HepG2 (cell line): ENCODE results near the gene GJB1. TPM values are rescaled to one million over a fixed set of nuclear protein-coding genes. Genes with fewer than 3 reads are reported as not detected.
A peak's percentile ranks its signal among the peaks of the same experiment; 100 is the strongest.

ENCODE experiments used
- AGO1 ChIP-seq: fragments of 200-400 bp; formaldehyde crosslinking; IDR thresholded peaks from 2 replicates; pipeline ENCODE4 v1.6.1; 2017; ENCODE audit warnings: mild to moderate bottlenecking, low read depth, low read length, moderate library complexity; ENCODE audit not compliant: poor library complexity, severe bottlenecking
- DMAP1 ChIP-seq: IDR thresholded peaks from 2 replicates; pipeline ENCODE4 v1.6.1; 2016
- FOXK2 ChIP-seq: fragments of 450-650 bp; IDR thresholded peaks from 2 replicates; pipeline ENCODE4 v1.6.1; 2016
- JUND ChIP-seq: sonication (generic); formaldehyde crosslinking; IDR thresholded peaks from 2 replicates; pipeline ENCODE4 v1.8.0; 2022; ENCODE audit warnings: mild to moderate bottlenecking, missing genetic modification reagents
- MEIS1 ChIP-seq: sonication (generic); formaldehyde crosslinking; IDR thresholded peaks from 2 replicates; pipeline ENCODE4 v1.9.0; 2021; ENCODE audit warnings: mild to moderate bottlenecking, missing genetic modification reagents, moderate library complexity, borderline replicate concordance
- MIER2 ChIP-seq: IDR thresholded peaks from 2 replicates; pipeline ENCODE4 v1.6.1; 2016; ENCODE audit warnings: missing biosample characterization, missing genetic modification reagents
- MYNN ChIP-seq: sonication (generic); formaldehyde crosslinking; IDR thresholded peaks from 2 replicates; pipeline ENCODE4 v1.4.0; 2020; ENCODE audit warnings: mild to moderate bottlenecking, low read depth, missing genetic modification reagents
- SIN3B ChIP-seq: fragments of 150-350 bp; IDR thresholded peaks from 2 replicates; pipeline ENCODE4 v1.6.1; 2014; ENCODE audit warnings: low read length
- SKIL ChIP-seq: sonication (generic); formaldehyde crosslinking; IDR thresholded peaks from 2 replicates; pipeline ENCODE4 v1.8.0; 2022; ENCODE audit warnings: missing genetic modification reagents, mild to moderate bottlenecking, moderate library complexity, borderline replicate concordance
- SP1 ChIP-seq, 2 experiments: fragments of 450-650 bp in 1 of 2; sonication (generic) in 1 of 2; formaldehyde crosslinking in 1 of 2; IDR thresholded peaks; 2 replicates each; pipeline versions ENCODE4 v1.4.0 to v1.6.1; 2016 to 2020; ENCODE audit warnings: missing genetic modification reagents in 1 of 2
- TBL1XR1 ChIP-seq: fragments of 150-350 bp; IDR thresholded peaks from 2 replicates; pipeline ENCODE4 v1.6.1; 2014; ENCODE audit warnings: borderline replicate concordance, low read length; ENCODE audit not compliant: partially characterized antibody
- TGIF2 ChIP-seq: IDR thresholded peaks from 2 replicates; pipeline ENCODE4 v1.6.1; 2016; ENCODE audit warnings: control low read depth, missing compliant biosample characterization
- TOE1 ChIP-seq: sonication (generic); formaldehyde crosslinking; IDR thresholded peaks from 2 replicates; pipeline ENCODE4 v1.4.0; 2020; ENCODE audit warnings: mild to moderate bottlenecking, missing genetic modification reagents
- ZC3H13 ChIP-seq: sonication (generic); formaldehyde crosslinking; IDR thresholded peaks from 2 replicates; pipeline ENCODE4 v1.8.1; 2023; ENCODE audit warnings: mild to moderate bottlenecking, missing genetic modification reagents, moderate library complexity
- ZNF333 ChIP-seq: sonication (generic); formaldehyde crosslinking; IDR thresholded peaks from 2 replicates; pipeline ENCODE4 v1.4.0; 2020; ENCODE audit warnings: mild to moderate bottlenecking, missing genetic modification reagents, borderline replicate concordance
- ZNF337 ChIP-seq: sonication (generic); formaldehyde crosslinking; IDR thresholded peaks from 2 replicates; pipeline ENCODE4 v1.5.1; 2020; ENCODE audit warnings: missing genetic modification reagents, low read depth, mild to moderate bottlenecking, borderline replicate concordance
- ZNF652 ChIP-seq: IDR thresholded peaks from 2 replicates; pipeline ENCODE4 v1.6.1; 2016; ENCODE audit warnings: low read depth, borderline replicate concordance
- ZNF883 ChIP-seq: sonication (generic); formaldehyde crosslinking; IDR thresholded peaks from 2 replicates; pipeline ENCODE4 v1.5.1; 2020; ENCODE audit warnings: mild to moderate bottlenecking, missing genetic modification reagents; ENCODE audit errors: not compliant biosample characterization
- polyA plus RNA-seq, 8 experiments: library from polyadenylated mRNA; depleted of rRNA in 3 of 8; stranded (reverse) in 7 of 8; unstranded in 1 of 8; fragments of >200 nt; fragmentation: Illumina TruSeq in 4 of 8; extraction: Trizol in 4 of 8; gene quantifications; 2 replicates each; pipeline versions ENCODE4 v1.2.1 to v1.2.3, GENCODE V29; 2011 to 2016; ENCODE audit warnings: low read depth in 4 of 8, missing spikeins in 1 of 8, mixed read lengths in 1 of 8; ENCODE audit not compliant: insufficient read depth in 1 of 8
- total RNA-seq, 5 experiments: library from RNA; depleted of rRNA; stranded (reverse); fragments of >200 nt; fragmentation: Illumina TruSeq; extraction: Trizol; gene quantifications; 2 replicates each; pipeline ENCODE4 v1.2.3, GENCODE V29; 2016; ENCODE audit warnings: low read depth in 1 of 5
- TF ChIP-seq, protein P1 (sequence below): sonication (generic); formaldehyde crosslinking; IDR thresholded peaks from 2 replicates; pipeline ENCODE4 v1.8.1; 2023; ENCODE audit warnings: mild to moderate bottlenecking, moderate library complexity, missing genetic modification reagents
- TF ChIP-seq, protein P2 (sequence below): sonication (generic); formaldehyde crosslinking; IDR thresholded peaks from 2 replicates; pipeline ENCODE4 v1.5.0; 2020; ENCODE audit warnings: mild to moderate bottlenecking, missing genetic modification reagents
- TF ChIP-seq, protein P3 (sequence below): sonication (generic); formaldehyde crosslinking; IDR thresholded peaks from 2 replicates; pipeline ENCODE4 v1.5.0; 2020; ENCODE audit warnings: missing genetic modification reagents, mild to moderate bottlenecking, borderline replicate concordance
- TF ChIP-seq, protein P4 (sequence below): sonication (generic); formaldehyde crosslinking; IDR thresholded peaks from 2 replicates; pipeline ENCODE4 v1.4.0; 2020; ENCODE audit warnings: missing genetic modification reagents, borderline replicate concordance

The GJB1 gene
- total and polyA plus RNA-seq, 2 of the 13 experiments (the other 11 are each of a cell fraction or from before 2014, with no cell fraction given): 111 to 161 TPM

- TF ChIP-seq, protein P1, sequence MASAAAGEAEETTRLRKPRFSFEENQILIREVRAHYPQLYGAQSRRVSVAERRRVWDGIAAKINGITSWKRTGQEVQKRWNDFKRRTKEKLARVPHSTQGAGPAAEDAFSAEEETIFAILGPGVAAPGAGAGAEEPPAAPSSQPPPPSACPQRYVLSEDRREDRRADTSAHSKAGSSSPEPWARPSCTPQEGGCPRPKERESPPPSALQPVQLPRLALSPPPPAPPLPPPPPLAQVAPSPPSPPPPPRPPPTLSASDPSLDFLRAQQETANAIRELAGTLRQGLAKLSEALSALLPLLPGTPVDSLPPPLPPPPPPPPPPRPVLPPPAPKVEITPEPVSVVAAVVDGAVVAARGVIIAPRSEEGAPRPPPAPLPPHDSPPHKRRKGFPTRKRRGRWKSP (CRISPR knock-in tag): peak; percentile 46; the same call in 1 of the 2 replicates
- no peak for TF ChIP-seq TGIF2 (CRISPR knock-in tag)
- TF ChIP-seq, protein P2, sequence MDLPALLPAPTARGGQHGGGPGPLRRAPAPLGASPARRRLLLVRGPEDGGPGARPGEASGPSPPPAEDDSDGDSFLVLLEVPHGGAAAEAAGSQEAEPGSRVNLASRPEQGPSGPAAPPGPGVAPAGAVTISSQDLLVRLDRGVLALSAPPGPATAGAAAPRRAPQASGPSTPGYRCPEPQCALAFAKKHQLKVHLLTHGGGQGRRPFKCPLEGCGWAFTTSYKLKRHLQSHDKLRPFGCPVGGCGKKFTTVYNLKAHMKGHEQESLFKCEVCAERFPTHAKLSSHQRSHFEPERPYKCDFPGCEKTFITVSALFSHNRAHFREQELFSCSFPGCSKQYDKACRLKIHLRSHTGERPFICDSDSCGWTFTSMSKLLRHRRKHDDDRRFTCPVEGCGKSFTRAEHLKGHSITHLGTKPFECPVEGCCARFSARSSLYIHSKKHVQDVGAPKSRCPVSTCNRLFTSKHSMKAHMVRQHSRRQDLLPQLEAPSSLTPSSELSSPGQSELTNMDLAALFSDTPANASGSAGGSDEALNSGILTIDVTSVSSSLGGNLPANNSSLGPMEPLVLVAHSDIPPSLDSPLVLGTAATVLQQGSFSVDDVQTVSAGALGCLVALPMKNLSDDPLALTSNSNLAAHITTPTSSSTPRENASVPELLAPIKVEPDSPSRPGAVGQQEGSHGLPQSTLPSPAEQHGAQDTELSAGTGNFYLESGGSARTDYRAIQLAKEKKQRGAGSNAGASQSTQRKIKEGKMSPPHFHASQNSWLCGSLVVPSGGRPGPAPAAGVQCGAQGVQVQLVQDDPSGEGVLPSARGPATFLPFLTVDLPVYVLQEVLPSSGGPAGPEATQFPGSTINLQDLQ: no peak
- TF ChIP-seq SKIL: no peak
- no peak for TF ChIP-seq MEIS1 (CRISPR knock-in tag)
- peak; percentile 66; the same call in 1 of the 2 replicates for TF ChIP-seq ZNF652 (CRISPR knock-in tag)
- TF ChIP-seq, protein P3, sequence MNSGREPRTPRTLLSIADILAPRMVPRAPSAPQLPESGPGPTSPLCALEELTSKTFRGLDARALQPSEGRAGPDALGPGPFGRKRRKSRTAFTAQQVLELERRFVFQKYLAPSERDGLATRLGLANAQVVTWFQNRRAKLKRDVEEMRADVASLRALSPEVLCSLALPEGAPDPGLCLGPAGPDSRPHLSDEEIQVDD: no peak
- TF ChIP-seq MYNN: no peak
- TF ChIP-seq, protein P4, sequence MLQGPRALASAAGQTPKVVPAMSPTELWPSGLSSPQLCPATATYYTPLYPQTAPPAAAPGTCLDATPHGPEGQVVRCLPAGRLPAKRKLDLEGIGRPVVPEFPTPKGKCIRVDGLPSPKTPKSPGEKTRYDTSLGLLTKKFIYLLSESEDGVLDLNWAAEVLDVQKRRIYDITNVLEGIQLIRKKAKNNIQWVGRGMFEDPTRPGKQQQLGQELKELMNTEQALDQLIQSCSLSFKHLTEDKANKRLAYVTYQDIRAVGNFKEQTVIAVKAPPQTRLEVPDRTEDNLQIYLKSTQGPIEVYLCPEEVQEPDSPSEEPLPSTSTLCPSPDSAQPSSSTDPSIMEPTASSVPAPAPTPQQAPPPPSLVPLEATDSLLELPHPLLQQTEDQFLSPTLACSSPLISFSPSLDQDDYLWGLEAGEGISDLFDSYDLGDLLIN (CRISPR knock-in tag): no peak
- TF ChIP-seq AGO1: no peak
- TF ChIP-seq TBL1XR1: no peak
- TF ChIP-seq MIER2 (CRISPR knock-in tag): no peak
- TF ChIP-seq ZC3H13 (CRISPR knock-in tag): no peak
- no peak for TF ChIP-seq ZNF333
- no peak for TF ChIP-seq FOXK2
- peak; percentile 88 for TF ChIP-seq JUND (CRISPR knock-in tag)
- peak; percentile 79 for TF ChIP-seq DMAP1 (CRISPR knock-in tag)
- TF ChIP-seq SIN3B: no peak
- no peak for TF ChIP-seq SP1 (IDR thresholded peaks at IDR 0.05)
- TF ChIP-seq SP1 (CRISPR knock-in tag; IDR thresholded peaks at IDR 0.05): no peak
- no peak for TF ChIP-seq TOE1 (CRISPR knock-in tag)
- no peak for TF ChIP-seq ZNF883 (CRISPR knock-in tag)
- TF ChIP-seq ZNF337 (CRISPR knock-in tag): no peak
Observed at GRCh38 chrX:71181910-71182799, 40.9 kb upstream of the GJB1 start (continued).
